OCI-M2 (cell line): ENCODE measurements around the gene CCL1.

ENCODE experiments used
- DNase-seq: peaks from one replicate; lab custom pipeline; 2025; ENCODE audit not compliant: unreplicated experiment; lab: John Stamatoyannopoulos, UW

CCL1 gene, protein sequence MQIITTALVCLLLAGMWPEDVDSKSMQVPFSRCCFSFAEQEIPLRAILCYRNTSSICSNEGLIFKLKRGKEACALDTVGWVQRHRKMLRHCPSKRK

DNA sequence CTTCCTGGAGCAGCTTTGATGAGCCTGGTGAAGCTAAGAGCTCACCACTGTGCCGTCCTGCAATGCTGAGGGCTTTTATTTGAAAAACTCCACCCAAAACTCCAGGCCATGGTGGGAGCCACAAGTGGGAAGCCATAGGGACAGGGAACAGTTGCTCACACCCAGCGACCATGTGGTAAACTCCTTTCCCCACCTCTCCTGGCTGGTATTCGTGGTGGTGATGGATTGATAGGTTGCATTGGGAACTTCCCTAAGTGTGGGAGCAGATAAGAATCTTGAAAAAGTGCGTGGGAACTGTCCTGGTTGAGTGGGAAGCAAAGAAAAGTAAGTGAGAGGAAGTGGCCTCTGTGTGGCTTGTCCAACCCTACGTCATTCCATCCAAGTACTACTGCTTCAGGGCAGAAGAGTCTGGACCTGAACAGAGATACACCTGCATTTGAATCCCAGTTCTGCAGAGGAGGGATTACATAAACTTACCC, at the start of gene CCL1:
CCL1 (minus strand) TSS at position 51 of the 479 bp plus-strand sequence. CDS start 72 bp downstream, outside the sequence.
- no peak for DNase-seq

DNA sequence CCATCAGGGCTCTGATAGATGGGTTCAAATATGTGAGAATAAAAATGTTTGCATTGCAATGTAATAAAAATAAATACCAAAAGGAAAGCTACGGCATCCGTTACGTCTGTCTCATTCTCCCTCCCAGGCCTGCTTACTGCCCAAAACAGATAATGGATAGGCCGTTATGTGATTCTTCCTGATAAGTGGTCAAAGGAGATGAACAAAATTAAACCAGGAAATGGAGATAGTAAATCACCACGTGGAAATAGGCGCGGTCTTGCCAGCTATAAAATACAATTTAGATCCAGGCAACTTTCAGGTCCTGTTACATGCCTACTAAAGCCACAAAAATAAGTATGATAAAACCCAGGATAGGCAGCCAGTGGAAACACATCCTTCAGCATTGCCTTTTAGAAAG, 49.5 kb upstream of the CCL1 start:
- no peak for DNase-seq

DNA sequence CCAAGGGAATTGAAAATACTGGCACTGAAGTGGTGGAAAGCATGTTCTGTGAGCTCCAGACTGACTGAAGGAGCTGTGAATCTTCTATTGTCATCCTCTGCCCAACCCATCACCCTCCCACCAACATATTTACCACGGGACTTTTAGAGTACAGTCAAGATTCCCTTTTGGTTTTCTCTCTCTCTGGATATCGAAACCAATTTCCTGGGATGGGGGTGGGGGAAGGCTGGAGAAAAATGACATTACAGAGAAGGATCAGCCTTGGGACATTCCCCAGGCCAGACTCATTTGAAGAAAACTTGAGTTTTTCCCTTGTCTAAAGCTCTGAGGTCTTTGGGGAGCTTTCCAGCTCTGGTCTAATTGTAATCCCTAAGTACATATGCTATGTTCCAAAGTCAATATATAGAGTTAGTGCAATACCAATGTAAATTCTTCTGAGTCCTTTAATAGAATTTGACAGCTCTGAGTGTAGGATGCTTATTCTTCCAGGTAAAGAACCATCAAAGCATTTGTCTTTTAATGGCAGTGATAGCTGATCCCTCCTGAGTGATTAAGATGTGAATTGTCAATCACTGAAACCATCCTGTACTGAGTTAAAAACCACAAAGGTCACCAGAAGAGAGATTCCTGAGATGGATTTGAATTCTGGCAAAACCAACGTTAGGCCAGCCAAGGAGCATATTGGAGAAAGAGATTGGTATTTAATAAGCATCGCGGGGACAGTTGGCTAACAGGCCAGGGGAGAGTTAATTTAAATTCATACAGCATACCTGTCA, 48.8 kb upstream of the CCL1 start:
- DNase-seq: no peak

DNA sequence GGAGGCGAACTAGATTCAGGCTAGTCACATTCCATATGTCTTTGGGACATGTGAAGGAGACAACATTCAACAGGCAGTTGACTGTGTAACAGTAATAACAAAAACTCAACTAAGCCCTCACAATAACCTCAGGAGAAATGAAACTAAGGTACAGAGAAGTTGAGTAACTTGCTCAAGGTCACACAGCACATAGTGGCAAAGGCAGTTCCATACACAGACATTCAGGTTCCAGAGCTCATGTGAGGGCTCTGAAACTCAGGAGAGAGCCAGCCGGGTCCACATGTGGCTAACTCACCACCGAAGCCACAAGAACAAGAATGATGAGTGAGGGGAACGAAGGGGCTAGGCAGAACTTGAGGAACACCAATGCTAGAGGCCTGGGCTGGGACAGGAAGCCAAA, 46.3 kb upstream of the CCL1 start:
- no peak for DNase-seq

DNA sequence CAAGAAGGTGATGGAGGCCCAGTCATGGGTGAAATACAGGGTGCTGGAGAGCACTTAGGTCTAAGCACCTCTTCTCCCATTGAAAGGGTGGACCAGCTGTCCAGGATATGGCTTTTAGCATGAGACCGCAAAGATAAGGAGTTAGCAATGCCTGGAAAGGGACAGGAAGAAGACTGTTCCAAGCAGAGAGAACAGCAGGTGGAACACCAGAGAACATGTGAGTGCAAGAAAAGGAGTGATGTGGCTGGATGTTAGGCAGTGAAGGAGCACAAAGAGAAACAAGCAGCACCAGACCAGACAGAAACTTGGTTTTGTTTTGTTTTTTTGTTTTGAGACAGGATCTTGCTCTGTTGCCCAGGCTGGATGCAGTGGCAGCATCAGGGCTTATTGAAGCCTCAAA, 45.4 kb upstream of the CCL1 start:
- no peak for DNase-seq

DNA sequence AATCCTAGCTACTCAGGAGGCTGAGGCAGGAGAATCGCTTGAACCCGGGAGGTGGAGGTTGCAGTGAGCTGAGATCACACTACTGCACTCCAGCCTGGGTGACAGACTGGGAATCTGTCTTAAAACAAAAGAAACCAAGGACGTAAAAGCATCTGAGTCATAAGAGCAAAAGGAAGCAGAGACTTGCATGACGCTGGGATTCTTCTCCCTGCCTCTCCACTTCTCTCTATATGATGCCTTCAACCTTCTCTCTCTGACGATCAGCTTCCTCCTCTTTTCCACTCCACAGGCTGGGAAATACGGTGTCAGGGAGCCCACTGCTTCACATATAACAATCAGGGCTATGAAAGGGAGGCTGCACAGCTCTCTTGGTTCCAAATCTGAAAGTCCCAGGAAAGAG, 43.2 kb upstream of the CCL1 start:
- DNase-seq: no peak

DNA sequence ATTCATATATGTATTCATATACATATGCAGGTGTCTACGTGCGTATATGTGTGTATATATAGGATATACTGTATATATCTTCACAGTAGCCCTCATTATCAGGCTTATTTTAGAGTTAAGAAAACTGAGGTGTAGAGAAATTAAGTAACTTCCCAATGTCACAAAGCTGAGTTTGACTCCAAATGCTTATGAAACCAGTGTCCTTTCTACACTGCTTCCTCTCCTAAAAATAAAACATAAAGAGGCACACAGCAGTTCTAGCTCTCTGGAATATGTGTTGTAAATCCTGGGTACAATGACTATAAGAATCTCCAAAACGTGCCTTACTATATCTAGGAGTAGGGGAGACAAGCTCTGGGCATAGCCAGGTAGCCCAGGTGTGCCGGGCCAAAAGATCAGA, 40.0 kb upstream of the CCL1 start:
- DNase-seq: no peak

DNA sequence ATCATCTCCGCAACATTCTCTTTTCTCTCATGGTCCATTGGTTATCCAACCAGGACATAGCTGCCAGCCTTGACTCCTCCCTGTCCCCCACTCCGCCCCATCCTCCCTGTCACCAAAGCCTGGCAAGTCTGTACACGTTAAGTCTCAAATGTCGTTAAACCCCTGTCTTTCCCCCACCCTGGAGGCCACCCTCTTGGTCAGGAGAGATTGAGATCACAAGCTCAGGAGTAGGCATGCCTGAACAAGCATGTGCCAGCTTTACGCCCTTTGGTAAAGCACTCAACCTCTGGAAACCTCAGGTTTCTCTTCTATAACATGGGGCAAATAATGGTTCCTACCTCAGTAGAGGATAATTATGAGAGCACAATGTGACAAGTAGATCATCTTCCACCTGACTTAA, 38.1 kb upstream of the CCL1 start:
- DNase-seq: no peak

DNA sequence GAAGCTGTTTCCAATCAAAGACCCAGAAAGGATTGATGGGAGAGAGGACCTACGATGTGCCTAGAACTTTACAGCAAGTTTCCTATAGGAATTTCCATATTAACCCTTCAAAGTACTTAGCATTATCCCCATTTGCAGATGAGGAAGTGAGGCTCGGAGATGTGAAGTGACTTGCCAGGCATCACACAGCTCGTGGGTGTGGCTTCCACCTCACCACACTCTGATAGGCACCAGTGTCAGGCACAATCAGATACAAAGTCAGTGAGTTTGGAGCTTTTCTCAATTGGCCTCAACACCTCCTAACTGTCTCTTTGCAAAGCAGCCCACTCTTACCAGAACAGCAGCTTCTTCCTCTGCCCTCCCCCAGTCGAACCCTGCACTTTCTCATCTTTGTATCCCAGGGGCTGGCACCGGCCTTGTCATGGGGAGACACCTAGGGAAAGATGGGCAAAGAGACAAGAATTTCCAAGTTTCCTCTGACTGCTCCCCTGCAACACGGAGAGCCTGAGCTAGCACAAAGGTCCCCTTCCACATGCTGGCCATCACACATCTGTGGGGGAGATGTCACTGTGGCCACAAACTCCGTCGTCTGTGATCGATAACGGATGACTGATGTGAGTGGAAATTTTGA, 37.4 kb upstream of the CCL1 start:
- DNase-seq: no peak

DNA sequence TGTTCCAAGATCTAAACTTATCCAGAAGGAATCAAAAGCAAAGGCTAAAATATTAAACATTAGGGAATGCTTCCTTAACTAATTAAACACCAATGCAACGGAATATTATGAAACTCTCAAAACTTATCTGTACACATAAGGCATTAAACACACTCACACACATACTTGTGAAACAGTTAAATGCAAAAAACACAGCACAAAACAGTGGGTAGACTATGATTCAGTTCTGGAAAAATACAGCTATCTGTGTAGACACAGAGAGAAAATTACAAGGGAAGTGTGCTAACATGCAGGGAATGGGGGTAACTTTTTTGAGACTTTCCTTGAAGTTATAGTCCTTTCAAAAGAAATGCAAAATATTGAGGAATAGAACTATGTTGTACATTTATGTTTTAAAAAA, 36.7 kb upstream of the CCL1 start:
- no peak for DNase-seq

DNA sequence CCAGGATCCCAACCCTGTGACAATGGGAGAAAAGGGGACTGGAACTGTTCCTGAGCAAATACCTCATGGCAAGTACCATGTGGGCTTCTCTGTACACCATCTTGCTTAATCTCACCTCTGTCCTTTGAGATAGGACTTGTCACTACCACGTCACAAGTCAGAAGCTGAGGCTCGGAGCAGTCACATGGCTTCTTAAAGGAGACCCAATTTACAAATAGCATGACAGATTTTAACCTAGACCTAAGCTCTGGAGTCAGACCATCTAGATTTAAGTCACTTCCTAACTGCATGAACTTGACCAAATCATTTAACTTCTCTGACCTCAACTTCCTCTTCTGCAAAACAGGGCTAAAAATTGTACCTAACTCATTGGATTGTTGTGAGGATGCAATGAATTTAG, 36.0 kb upstream of the CCL1 start:
- no peak for DNase-seq

DNA sequence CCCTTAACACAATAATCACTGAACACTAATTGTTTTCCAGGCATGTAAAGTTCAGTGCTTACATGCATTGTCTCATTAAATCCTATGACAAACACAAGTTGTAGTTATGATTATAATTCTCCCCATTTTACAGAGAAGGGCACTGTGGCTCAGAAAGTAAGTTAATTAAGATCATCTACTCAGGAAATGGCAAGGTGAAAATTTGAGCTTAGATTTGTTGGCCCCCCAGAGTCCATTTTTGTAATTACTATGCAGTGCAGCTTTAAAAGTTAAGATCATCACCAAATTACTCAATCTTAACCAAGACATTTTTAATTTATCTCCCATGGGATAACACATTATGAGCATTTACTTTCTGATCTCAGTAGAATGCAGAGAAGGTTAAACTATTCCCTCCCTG, 34.2 kb upstream of the CCL1 start:
- no peak for DNase-seq

DNA sequence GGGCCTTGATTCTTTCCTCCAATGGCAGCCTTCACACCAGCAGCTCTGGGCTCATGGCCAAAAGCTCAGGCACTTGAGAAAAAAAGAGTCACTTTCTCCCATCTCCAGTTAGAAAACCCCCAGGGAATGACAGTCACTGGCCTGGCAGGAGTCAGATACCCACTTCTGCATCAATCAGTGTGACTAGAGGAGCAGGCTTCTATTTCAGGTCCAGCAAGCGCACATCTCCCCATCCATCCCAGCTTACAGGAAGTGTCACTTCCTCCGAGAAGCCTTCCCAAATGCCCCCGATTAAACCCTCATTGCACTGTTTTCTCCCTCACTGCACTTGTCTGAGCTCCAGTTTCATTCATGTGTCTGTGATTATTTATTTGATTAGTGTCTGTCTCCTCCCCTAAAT, 30.4 kb upstream of the CCL1 start:
- DNase-seq: no peak

DNA sequence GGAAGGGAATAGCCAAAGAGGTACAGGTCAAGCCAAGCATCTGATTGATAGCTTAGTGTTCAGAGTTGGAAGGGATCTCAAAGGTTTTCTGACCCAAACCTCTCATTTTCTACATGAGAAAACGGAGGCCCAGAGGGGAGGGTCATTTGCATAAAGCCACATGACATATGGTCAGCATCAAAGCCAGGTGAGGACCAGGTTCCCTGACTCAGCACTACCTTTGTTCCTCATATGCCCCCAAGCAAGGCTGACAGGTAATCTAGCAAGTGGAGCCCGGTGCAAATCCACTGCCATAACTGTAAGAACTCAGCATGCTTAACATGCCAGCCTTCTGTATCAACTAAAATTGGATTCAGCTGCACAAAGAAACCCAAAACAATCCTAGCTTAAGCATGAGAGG, 28.2 kb upstream of the CCL1 start:
- DNase-seq: no peak

DNA sequence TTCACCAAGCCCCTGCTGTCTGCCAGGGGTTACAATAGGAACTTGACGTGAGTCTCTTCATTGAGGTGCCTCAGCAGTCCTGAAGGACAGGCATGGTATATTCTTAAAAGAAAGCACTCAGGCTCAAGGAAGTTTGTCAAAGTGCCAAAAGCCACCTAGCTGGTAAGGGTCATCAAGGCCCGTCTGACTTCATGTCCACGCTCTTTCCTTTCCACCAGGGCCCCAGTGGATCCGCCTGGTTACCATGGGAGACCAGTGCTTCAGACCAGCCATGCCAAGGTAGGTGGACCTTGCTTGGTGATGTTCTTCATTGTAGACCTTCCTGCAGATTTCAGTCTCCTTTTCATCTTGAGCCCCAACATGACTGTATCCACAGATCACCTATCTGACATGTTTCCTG, 27.6 kb upstream of the CCL1 start:
- DNase-seq: no peak

DNA sequence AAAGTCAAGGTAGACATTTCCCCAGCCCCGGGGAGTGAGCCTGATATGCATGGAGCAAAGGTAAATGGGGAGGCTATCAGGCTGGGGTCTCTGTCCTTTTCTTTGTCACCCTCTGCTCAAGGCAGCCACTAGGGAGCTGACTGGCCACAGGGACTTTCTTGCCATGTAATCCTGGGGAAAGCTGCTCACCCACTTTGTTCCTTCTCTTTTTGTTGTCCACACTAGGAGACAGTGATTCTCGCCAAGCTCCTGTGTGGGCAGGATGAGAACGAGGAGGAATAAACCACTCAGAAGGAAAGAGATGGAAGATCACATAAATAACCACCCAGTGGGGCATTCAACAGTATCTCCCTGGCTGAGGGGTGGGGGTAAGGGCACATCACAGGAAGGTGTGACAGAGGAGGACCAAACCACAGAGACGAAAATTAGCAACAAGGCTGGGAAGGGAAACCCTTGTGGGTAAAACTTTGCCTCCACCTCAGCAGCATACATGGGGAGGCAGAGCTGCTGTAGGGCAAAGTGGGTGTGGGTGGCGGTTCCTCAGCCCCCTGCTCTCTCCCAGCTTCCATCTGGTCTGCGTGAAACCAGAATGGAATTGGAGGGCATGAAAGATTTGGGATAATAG, 26.2 kb upstream of the CCL1 start:
- no peak for DNase-seq

DNA sequence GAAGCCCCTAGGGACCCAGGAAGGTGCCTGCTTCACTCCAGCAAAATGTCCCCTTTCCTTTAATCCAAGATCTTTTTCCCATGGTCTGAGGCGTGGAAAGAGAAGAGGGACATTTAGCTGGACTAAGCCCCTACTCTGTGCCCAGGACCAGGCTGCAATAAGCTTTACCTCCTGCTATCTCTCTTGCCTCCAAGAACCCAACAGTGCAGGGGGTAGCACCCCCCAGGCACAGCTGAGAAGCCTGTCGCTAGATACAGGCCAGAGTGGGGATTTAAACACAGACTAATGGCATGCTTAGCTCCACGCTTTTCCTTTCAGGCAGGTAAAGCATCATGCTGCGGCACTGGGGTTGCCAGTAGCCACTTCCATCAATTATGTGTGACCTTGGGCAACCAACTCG, 24.5 kb upstream of the CCL1 start:
- DNase-seq: no peak

DNA sequence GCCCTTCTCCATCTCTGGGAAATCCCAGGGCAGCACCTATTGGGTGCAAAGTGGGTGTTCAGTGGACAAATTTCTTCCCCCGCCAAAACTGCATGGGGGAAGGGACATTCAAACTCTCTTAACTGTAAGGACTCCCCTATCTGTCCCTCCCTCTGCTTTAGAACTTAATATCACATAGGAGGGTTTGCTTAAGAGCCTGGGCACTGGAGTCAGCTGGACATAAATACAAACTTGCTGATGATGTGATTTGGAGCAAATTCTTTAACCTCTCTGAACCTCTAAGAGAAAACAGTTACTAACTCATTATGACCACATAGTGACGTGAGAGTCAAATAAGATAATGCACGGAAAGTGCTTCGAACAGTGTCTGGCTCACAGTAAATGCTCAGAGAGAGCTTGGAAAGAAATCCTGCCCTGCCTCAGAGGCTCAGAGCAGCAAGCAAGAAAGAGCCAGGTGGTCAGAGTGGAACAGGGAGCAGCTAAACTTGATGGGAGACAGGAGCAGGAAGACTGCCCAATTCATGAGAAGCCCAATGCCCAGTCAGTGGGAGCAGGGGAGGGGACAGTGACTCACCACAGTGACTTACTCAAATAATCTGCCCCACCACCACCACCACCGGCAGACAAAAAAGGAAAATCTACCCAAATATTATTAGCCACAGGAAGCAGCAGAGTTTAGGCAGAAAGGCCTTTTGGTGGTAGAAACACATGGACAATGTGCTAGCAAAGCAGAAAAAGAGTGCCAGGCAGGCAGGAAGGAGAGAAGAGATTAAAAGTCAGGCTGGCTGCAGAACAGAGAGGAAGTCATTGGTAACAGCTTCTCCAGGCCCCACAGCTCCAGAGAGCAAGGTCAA, 23.9 kb upstream of the CCL1 start:
- no peak for DNase-seq

DNA sequence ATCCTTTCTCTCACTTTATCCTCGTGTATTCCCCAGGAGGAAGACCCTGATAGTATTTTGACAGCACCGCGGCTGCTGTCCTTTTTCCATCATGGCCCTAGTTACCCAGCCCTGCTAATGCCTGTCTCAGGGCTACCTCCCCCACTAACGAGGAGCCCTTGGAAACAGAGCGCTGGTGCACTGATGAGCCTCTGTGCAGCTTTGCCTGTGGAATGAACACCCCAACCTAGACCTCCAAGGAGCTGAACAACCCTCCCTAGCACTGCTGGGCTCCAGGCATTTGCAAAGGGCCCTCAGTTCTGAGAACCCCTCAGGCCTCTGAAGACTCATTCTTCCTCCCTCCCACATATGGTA, 23.3 kb upstream of the CCL1 start:
- no peak for DNase-seq

DNA sequence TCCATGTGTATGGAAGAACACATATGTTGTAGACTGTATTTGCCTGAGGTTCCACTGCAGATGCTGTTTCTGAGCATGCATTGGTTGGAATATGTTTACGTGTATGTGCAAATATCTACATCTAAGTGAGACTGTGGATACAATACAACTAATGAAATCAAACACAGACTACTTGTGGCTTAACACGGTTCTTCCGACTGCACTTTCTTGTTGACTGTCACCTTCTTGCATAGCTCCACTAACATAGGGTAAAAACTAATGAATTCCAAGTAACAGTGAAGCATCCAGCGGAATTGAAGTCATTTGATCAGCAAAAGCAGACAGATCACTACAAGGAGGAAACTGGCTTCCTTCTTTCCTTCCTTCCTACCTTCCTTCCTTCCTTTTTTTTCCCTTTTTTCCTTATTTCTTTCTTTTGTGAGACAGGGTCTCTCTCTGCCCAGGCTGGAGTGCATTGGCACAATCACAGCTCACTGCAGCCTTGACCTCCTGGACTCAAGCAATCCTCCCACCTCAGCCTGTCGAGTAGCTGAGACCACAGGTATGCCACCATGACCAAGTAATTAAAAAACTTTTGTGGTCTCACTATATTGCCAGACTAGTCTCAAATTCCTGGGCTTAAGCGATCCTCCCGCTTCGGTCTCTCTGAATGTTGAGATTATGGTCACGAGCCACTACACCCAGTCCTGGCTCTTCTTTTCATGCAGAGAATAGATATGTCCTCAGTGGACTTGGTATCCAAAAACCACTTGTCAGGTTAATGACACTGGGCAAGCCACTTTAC, 22.0 kb upstream of the CCL1 start:
- no peak for DNase-seq

DNA sequence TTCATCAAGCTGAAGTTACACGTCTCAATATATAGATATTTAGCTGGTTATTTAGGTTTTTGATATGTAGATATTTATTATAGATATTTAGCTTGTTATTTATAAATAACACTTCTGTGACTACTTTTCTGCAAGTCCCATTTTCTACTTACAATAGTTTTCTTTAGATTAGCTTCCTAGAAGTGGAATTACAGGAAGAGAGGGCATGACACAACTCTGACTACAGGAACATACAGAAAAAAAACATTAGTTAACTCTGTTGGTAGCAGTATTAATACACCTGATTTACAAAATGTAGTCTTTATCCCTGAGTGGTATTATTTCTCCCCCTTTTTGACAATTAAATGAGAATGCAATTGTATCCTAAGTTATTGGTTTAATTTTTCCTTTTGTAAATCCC, 21.2 kb upstream of the CCL1 start:
- no peak for DNase-seq
